Stomach (tissue), 4 donors: ENCODE measurements around the gene UGT2B11.
"Not testable (repeated sequence)": the region's sequence is repeated elsewhere in the genome, so short reads cannot be mapped to it uniquely, and the experiment has no call there.

Experiments used
- POLR2AphosphoS5 ChIP-seq, 3 donors: sonication (generic); formaldehyde crosslinking; IDR thresholded peaks; one replicate each; pipeline ENCODE4 v1.6.1; 2016; ENCODE audit warnings: antibody characterized with exemption in 3 of 3
- TF ChIP-seq, protein P1 (sequence below), 7 experiments: fragments of 450-650 bp in 4 of 7; fragments of 200-600 bp in 3 of 7; sonication (generic) in 3 of 7; IDR thresholded peaks; one replicate each; pipeline ENCODE4 v1.5.1; 2016 to 2019; ENCODE audit warnings: antibody characterized with exemption in 7 of 7, control low read depth in 2 of 7, mild to moderate bottlenecking in 1 of 7

DNA sequence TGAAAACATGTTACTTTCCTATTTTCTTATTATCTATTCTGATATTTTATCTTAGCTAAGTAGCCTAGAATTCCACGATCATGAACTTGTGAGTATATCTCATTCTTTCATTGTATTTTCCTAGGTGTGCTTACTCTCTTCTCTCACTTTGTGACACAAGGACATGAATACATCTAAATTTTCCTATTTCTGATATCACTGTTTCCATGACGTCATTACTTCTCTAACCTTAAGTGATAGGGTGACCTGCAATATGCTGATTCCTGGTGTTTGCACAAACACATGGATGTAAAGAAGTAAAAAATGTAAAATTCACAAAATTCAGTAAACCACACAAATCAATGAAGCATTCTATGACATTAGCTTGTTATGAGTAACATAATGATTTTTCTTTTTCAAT, 36.3 kb upstream of the UGT2B11 start:
- TF ChIP-seq, protein P1, sequence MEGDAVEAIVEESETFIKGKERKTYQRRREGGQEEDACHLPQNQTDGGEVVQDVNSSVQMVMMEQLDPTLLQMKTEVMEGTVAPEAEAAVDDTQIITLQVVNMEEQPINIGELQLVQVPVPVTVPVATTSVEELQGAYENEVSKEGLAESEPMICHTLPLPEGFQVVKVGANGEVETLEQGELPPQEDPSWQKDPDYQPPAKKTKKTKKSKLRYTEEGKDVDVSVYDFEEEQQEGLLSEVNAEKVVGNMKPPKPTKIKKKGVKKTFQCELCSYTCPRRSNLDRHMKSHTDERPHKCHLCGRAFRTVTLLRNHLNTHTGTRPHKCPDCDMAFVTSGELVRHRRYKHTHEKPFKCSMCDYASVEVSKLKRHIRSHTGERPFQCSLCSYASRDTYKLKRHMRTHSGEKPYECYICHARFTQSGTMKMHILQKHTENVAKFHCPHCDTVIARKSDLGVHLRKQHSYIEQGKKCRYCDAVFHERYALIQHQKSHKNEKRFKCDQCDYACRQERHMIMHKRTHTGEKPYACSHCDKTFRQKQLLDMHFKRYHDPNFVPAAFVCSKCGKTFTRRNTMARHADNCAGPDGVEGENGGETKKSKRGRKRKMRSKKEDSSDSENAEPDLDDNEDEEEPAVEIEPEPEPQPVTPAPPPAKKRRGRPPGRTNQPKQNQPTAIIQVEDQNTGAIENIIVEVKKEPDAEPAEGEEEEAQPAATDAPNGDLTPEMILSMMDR (IDR thresholded peaks at IDR 0.05) = not testable (repeated sequence)
- not testable (repeated sequence) for TF ChIP-seq POLR2AphosphoS5 (IDR thresholded peaks at IDR 0.05)
